ENCODE results near the gene UTP20.

Gene UTP20

DNA sequence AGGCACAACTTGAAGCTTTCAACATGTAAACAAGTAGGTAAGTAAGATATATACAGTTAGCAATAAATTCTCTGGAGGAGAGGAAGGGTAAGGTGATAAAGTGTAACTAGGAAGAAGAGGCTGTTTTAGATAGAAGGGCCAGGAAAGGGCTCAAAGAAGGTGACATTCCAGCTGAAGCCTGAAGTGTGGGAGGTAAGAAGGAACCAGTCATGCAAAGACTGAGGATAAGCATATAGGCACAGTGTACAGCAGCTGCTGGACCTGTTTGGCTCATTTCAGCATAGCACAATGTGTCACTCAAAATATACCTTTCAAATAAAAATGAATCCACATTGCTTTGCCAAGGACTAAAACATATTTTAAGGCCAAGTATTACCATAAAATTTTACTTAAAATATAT, 156.2 kb downstream of the UTP20 start:
- DNase-seq (ENCODE audit: low read depth), result no peak

All from fibroblast of gingiva (primary cell).